KBM-7 (cell line): ENCODE data around the gene CIRBP.

Source experiments
- DNase-seq: peaks from one replicate; pipeline ENCODE4 v3.0.0-alpha.2; 2015
- in situ Hi-C: fragments of 300-500 bp; cut with MboI; formaldehyde crosslinking; loops from 2 replicates; pipeline ENCODE4 v1.14.3; 2020; ENCODE audit warnings: low sequenced_read_pairs, low pct_unique_long_range_greater_than_20kb, mixed read lengths

Gene CIRBP

GRCh38 chr19:1285737-1286360 lies 16.7 kb downstream of the CIRBP start, which contains the start of gene EFNA2:
EFNA2 (plus strand) TSS chr19:1285873; CDS start chr19:1286169, 296 bp downstream.
- in situ Hi-C loops: no loop called here

GRCh38 chr19:1286487-1287353 lies 17.6 kb downstream of the CIRBP start:
- in situ Hi-C loops: no loop called here
- no peak for DNase-seq

More at GRCh38 chr19:1285737-1286360, 16.7 kb downstream of the CIRBP start, which contains the start of gene EFNA2:
- no peak for DNase-seq

GRCh38 chr19:1287354-1288225 lies 18.5 kb downstream of the CIRBP start:
- in situ Hi-C loops: no loop called here
- no peak for DNase-seq

- in situ Hi-C loops: no loop called here
- DNase-seq: no peak
Observed at GRCh38 chr19:1288226-1288612, 19.1 kb downstream of the CIRBP start.

GRCh38 chr19:1288833-1289685 lies 19.9 kb downstream of the CIRBP start:
- DNase-seq: no peak
- in situ Hi-C loops: no loop called here

- no peak for DNase-seq
- in situ Hi-C loops: no loop called here
Observed at GRCh38 chr19:1289686-1290025, 20.5 kb downstream of the CIRBP start.

- in situ Hi-C loops: no loop called here
- DNase-seq: no peak
Observed at GRCh38 chr19:1290196-1290702, 21.1 kb downstream of the CIRBP start.

- in situ Hi-C loops: no loop called here
- DNase-seq: no peak
Observed at GRCh38 chr19:1290703-1291651, 21.8 kb downstream of the CIRBP start.

- no peak for DNase-seq
Observed at GRCh38 chr19:1291761-1292418, 22.8 kb downstream of the CIRBP start.

GRCh38 chr19:1292419-1293151 lies 23.5 kb downstream of the CIRBP start:
- no peak for DNase-seq
- in situ Hi-C loops: no loop called here

More at GRCh38 chr19:1291761-1292418, 22.8 kb downstream of the CIRBP start:
- in situ Hi-C loops: no loop called here

- DNase-seq: no peak
- in situ Hi-C loops: no loop called here
Observed at GRCh38 chr19:1293782-1294604, 24.9 kb downstream of the CIRBP start.

GRCh38 chr19:1294688-1295087 lies 25.6 kb downstream of the CIRBP start:
- in situ Hi-C loops: no loop called here
- no peak for DNase-seq

GRCh38 chr19:1295169-1296012 lies 26.3 kb downstream of the CIRBP start:
- no peak for DNase-seq
- in situ Hi-C loops: no loop called here

- in situ Hi-C loops: no loop called here
- no peak for DNase-seq
Observed at GRCh38 chr19:1296078-1296477, 26.9 kb downstream of the CIRBP start.
